Naive thymus-derived CD4-positive, alpha-beta T cell (primary cell): ENCODE results near the gene CGN. TPM values are rescaled to one million over a fixed set of nuclear protein-coding genes. Genes with fewer than 3 reads are reported as not detected.
"Not testable (repeated sequence)": the region's sequence is repeated elsewhere in the genome, so short reads cannot be mapped to it uniquely, and the experiment has no call there.

Experiments
- ATAC-seq: fragments of 150-1000 bp; cut with Tn5 transposase; 2 replicates; pipeline ENCODE4 v1.10.0; 2021; ENCODE audit warnings: mild to moderate bottlenecking, moderate library complexity
- CTCF ChIA-PET: fragments of 350-600 bp; sonication (Branson Sonifier 250); formaldehyde crosslinking; loops from one replicate; lab custom pipeline; 2021; ENCODE audit warnings: antibody characterized with exemption; lab: Charles Lee
- POLR2A ChIA-PET: fragments of 350-600 bp; sonication (Branson Sonifier 250); formaldehyde crosslinking; loops from one replicate; lab custom pipeline; 2021; ENCODE audit warnings: antibody characterized with exemption, inconsistent platforms; lab: Charles Lee
- DNase-seq, 9 donors: peaks; one replicate each; pipeline versions ENCODE4 v3.0.0 to v3.0.0-alpha.2; 2020 to 2022; ENCODE audit warnings: mixed read lengths in 1 of 9
- H3K27ac ChIP-seq: one replicate; pipeline ENCODE4 v1.7.0; 2013; ENCODE audit warnings: mild to moderate bottlenecking, low read depth, low read length, moderate library complexity
- H3K27me3 ChIP-seq, 2 donors: one replicate each; pipeline ENCODE4 v1.7.0; 2013; ENCODE audit warnings: low read length in 2 of 2, mild to moderate bottlenecking in 2 of 2, moderate library complexity in 2 of 2; ENCODE audit not compliant: control insufficient read depth in 2 of 2, insufficient read depth in 2 of 2
- H3K36me3 ChIP-seq, 3 experiments: 1 replicate in 2 of 3; 2 replicates in 1 of 3; pipeline ENCODE4 v1.7.0; 2013; ENCODE audit warnings: low read length in 3 of 3, mild to moderate bottlenecking in 3 of 3, moderate library complexity in 1 of 3; ENCODE audit not compliant: insufficient read depth in 3 of 3, control insufficient read depth in 2 of 3
- H3K4me1 ChIP-seq, 2 donors: one replicate each; pipeline ENCODE4 v1.7.0; 2013; ENCODE audit warnings: low read length in 2 of 2, mild to moderate bottlenecking in 2 of 2, moderate library complexity in 1 of 2; ENCODE audit not compliant: control insufficient read depth in 2 of 2, insufficient read depth in 2 of 2
- H3K4me3 ChIP-seq: 2 replicates; pipeline ENCODE4 v1.7.0; 2013; ENCODE audit warnings: mild to moderate bottlenecking, low read length
- H3K9me3 ChIP-seq, 3 experiments: 1 replicate in 2 of 3; 2 replicates in 1 of 3; pipeline ENCODE4 v1.7.0; 2013; ENCODE audit warnings: low read length in 3 of 3; ENCODE audit not compliant: control insufficient read depth in 2 of 3
- H3K27ac Mint-ChIP-seq, 9 donors: one replicate each; pipeline ENCODE4 v1.8.0; 2020 to 2022; ENCODE audit warnings: mixed read lengths in 9 of 9, mild to moderate bottlenecking in 8 of 9, moderate library complexity in 5 of 9, inconsistent platforms in 2 of 9
- H3K27me3 Mint-ChIP-seq, 5 donors: one replicate each; pipeline ENCODE4 v1.8.0; 2021 to 2022; ENCODE audit warnings: mixed read lengths in 5 of 5, mild to moderate bottlenecking in 1 of 5
- H3K36me3 Mint-ChIP-seq, 5 donors: one replicate each; pipeline ENCODE4 v1.8.0; 2020 to 2022; ENCODE audit warnings: mixed read lengths in 5 of 5, mild to moderate bottlenecking in 3 of 5, inconsistent platforms in 1 of 5
- H3K4me1 Mint-ChIP-seq, 7 donors: one replicate each; pipeline ENCODE4 v1.8.0; 2020 to 2022; ENCODE audit warnings: mixed read lengths in 7 of 7, mild to moderate bottlenecking in 3 of 7, inconsistent platforms in 1 of 7
- H3K4me3 Mint-ChIP-seq, 10 donors: one replicate each; pipeline ENCODE4 v1.8.0; 2020 to 2022; ENCODE audit warnings: mild to moderate bottlenecking in 10 of 10, mixed read lengths in 10 of 10, moderate library complexity in 6 of 10, inconsistent platforms in 2 of 10
- H3K9me3 Mint-ChIP-seq, 11 donors: one replicate each; pipeline ENCODE4 v1.8.0; 2020 to 2022; ENCODE audit warnings: mixed read lengths in 11 of 11, mild to moderate bottlenecking in 4 of 11, inconsistent platforms in 1 of 11, moderate library complexity in 1 of 11
- intact Hi-C, 2 donors: fragments of 100-400 bp; cut with micrococcal nuclease; formaldehyde crosslinking; loops; one replicate each; pipeline ENCODE4 v1.15.1; 2023
- polyA plus RNA-seq, 2 donors: library from polyadenylated mRNA; unstranded; fragments of 300-500 nt; fragmentation: Illumina TruSeq; gene quantifications; one replicate each; pipeline ENCODE4 v1.2.3, GENCODE V29; 2021
- total RNA-seq, 6 experiments: library from RNA in 5 of 6; stranded (reverse) in 5 of 6; gene quantifications; 1 replicate in 5 of 6; 2 replicates in 1 of 6; pipeline ENCODE4 v1.2.3 and lab custom pipeline; 2021 to 2026

The CGN gene
- total and polyA plus RNA-seq, 7 experiments from 2014 or later, result 0.25 to 2.4 (median 0.91) TPM; not detected in 2

DNA sequence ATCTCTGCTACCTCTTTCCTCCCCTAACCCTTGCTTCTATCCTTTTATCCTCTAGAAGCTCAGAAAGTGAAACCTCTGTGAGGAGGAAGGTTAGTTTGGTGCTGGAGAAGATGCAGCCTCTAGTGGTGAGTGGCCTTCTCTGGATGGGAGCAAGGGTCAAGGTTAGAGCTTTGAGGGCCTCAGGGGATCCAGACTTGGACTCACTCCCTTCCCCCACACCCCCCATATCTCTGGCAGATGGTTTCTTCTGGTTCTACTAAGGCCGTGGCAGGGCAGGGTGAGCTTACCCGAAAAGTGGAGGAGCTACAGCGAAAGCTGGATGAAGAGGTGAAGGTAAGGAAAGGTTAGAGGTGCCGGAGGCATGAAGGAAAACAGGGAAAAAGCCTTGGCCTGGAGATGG is 9.2 kb downstream of the CGN start:
- ChIA-PET CTCF (interaction anchor here (0.5 to 1.4 kb wide), 2 partner anchors 10 to 102 kb away, joined by 3 read pairs; no protein-coding TSS in a partner anchor), POLR2A (interaction anchor here (0.7 to 0.8 kb wide), 3 partner anchors 12 to 311 kb away, joined by 3 read pairs; no protein-coding TSS in a partner anchor)
- Histone ChIP-seq H3K4me1 (no peaks in the 10 kb centered on the region), H3K27me3 (no peaks in the 10 kb centered on the region), H3K27ac (no peak overlapping the region), H3K36me3 (no peaks in the 10 kb centered on the region), H3K4me3 (no peak overlapping the region), H3K9me3 (no peaks in the 10 kb centered on the region)
- no peak overlapping the region for H3K27ac Mint-ChIP-seq
- no peak overlapping the region for H3K4me3 Mint-ChIP-seq
- peaks cover 0 to 4% (median 0%) of the 10 kb centered on the region in 7 donors for H3K4me1 Mint-ChIP-seq
- no peak for DNase-seq
- H3K36me3 Mint-ChIP-seq, result no peaks in the 10 kb centered on the region
- no peak for ATAC-seq
- H3K9me3 Mint-ChIP-seq, result no peaks in the 10 kb centered on the region
- H3K27me3 Mint-ChIP-seq, result peaks cover 0 to 7% (median 0%) of the 10 kb centered on the region in 5 donors
- intact Hi-C loops, result no loop called here

GRCh38 chr1:151522427-151522826 is 11.2 kb downstream of the CGN start:
- H3K27ac Mint-ChIP-seq, H3K4me1 ChIP-seq, H3K4me3 ChIP-seq, H3K36me3 ChIP-seq, ATAC-seq, H3K4me1 Mint-ChIP-seq, H3K9me3 ChIP-seq, H3K4me3 Mint-ChIP-seq, H3K27ac ChIP-seq, DNase-seq, H3K36me3 Mint-ChIP-seq, H3K27me3 Mint-ChIP-seq, intact Hi-C loops, H3K9me3 Mint-ChIP-seq, H3K27me3 ChIP-seq: not testable (repeated sequence)
- POLR2A ChIA-PET, result interaction anchor here (1.0 kb wide), 1 partner anchor 11 kb away, joined by 3 read pairs; the partner anchor contains the start of gene CGN
- CTCF ChIA-PET, result interaction anchor here (0.9 kb wide), 1 partner anchor 72 kb away, joined by 3 read pairs; no protein-coding TSS in a partner anchor

DNA sequence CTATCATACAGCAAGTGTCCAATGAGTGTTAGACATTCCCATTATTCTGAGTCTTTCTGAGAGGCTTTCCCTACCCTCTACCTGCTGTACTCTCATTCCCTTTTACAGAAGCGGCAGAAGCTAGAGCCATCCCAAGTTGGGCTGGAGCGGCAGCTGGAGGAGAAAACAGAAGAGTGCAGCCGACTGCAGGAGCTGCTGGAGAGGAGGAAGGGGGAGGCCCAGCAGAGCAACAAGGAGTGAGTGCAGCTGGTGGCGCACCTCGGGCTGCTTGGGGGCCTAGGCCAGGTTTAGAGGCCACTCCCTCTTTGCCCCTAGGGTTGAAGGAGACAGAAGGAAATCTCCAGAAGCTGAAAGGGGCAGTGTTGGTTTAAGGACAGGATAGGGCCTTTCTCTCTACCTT is 12.1 kb downstream of the CGN start:
- Histone ChIP-seq H3K4me1 (no peaks in the 10 kb centered on the region), H3K27me3 (no peaks in the 10 kb centered on the region), H3K36me3 (no peaks in the 10 kb centered on the region), H3K9me3 (no peaks in the 10 kb centered on the region), H3K27ac (no peak overlapping the region), H3K4me3 (no peak overlapping the region)
- no peak overlapping the region for H3K27ac Mint-ChIP-seq
- H3K4me3 Mint-ChIP-seq, result no peak overlapping the region
- intact Hi-C loops, result no loop called here
- H3K36me3 Mint-ChIP-seq, result no peaks in the 10 kb centered on the region
- ChIA-PET CTCF (interaction anchor here (0.5 to 0.6 kb wide), 2 partner anchors 209 to 440 kb away, joined by 3 read pairs; no protein-coding TSS in a partner anchor), POLR2A (interaction anchor here (1.2 kb wide), 1 partner anchor 12 kb away, joined by 5 read pairs; the partner anchor contains the start of gene CGN)
- H3K4me1 Mint-ChIP-seq, result peaks cover 0 to 4% (median 0%) of the 10 kb centered on the region in 7 donors
- no peaks in the 10 kb centered on the region for H3K9me3 Mint-ChIP-seq
- DNase-seq (no peak), ATAC-seq (no peak)
- H3K27me3 Mint-ChIP-seq, result peaks cover 0 to 5% (median 0%) of the 10 kb centered on the region in 5 donors

DNA sequence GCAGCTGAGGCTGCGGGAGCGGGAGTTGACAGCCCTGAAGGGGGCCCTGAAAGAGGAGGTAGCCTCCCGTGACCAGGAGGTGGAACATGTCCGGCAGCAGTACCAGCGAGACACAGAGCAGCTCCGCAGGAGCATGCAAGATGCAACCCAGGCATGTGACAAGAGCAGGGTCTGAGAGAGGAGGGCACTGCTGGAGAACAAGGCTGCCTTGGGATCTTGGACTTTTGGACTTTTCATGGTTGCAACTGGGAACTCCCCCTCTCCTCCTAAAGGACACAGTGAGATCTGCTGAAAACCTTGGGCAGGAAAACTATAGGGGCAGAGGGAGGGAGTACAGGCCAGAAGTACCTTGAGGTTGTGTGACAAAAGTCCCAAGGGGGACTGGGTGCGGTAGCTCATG is 13.5 kb downstream of the CGN start:
- DNase-seq, result no peak
- Mint-ChIP-seq H3K9me3 (no peaks in the 10 kb centered on the region), H3K27me3 (peaks cover 0 to 5% (median 0%) of the 10 kb centered on the region in 5 donors), H3K4me3 (no peak overlapping the region), H3K27ac (no peak overlapping the region), H3K36me3 (no peaks in the 10 kb centered on the region), H3K4me1 (peaks cover 0 to 4% (median 0%) of the 10 kb centered on the region in 7 donors)
- no peaks in the 10 kb centered on the region for H3K36me3 ChIP-seq
- no peaks in the 10 kb centered on the region for H3K9me3 ChIP-seq
- ChIA-PET CTCF (no interaction called here), POLR2A (no interaction called here)
- no peak for ATAC-seq
- H3K27ac ChIP-seq, result no peak overlapping the region
- H3K27me3 ChIP-seq, result no peaks in the 10 kb centered on the region
- intact Hi-C loops, result no loop called here
- H3K4me3 ChIP-seq, result no peak overlapping the region
- H3K4me1 ChIP-seq, result no peaks in the 10 kb centered on the region

GRCh38 chr1:151526735-151527525 is 15.7 kb downstream of the CGN start:
- peaks cover 0 to 2% (median 0%) of the 10 kb centered on the region in 5 donors for H3K27me3 Mint-ChIP-seq
- POLR2A ChIA-PET, result no interaction called here

GRCh38 chr1:151529211-151529702 is 18.1 kb downstream of the CGN start:
- CTCF ChIA-PET, result interaction anchor here (0.6 to 0.9 kb wide), 2 partner anchors 75 to 423 kb away, joined by 3 read pairs; no protein-coding TSS in a partner anchor
- Histone ChIP-seq H3K36me3 (no peaks in the 10 kb centered on the region), H3K4me1 (no peaks in the 10 kb centered on the region), H3K9me3 (no peaks in the 10 kb centered on the region), H3K4me3 (no peak overlapping the region), H3K27ac (no peak overlapping the region), H3K27me3 (no peaks in the 10 kb centered on the region)
- H3K36me3 Mint-ChIP-seq, result no peaks in the 10 kb centered on the region
- H3K4me3 Mint-ChIP-seq, result no peak overlapping the region
- H3K9me3 Mint-ChIP-seq, result no peaks in the 10 kb centered on the region
- POLR2A ChIA-PET, result no interaction called here
- DNase-seq (no peak), ATAC-seq (no peak)
- no peaks in the 10 kb centered on the region for H3K4me1 Mint-ChIP-seq
- H3K27ac Mint-ChIP-seq, result no peak overlapping the region
- intact Hi-C loops, result no loop called here
- H3K27me3 Mint-ChIP-seq, result no peaks in the 10 kb centered on the region

More at GRCh38 chr1:151526735-151527525, 15.7 kb downstream of the CGN start:
- Histone ChIP-seq H3K36me3 (no peaks in the 10 kb centered on the region), H3K27ac (no peak overlapping the region), H3K4me1 (no peaks in the 10 kb centered on the region), H3K4me3 (no peak overlapping the region), H3K27me3 (no peaks in the 10 kb centered on the region), H3K9me3 (no peaks in the 10 kb centered on the region)
- no peak overlapping the region for H3K27ac Mint-ChIP-seq
- no peaks in the 10 kb centered on the region for H3K9me3 Mint-ChIP-seq
- intact Hi-C loops, result no loop called here
- DNase-seq, result no peak
- ATAC-seq, result no peak
- H3K36me3 Mint-ChIP-seq, result no peaks in the 10 kb centered on the region
- no peak overlapping the region for H3K4me3 Mint-ChIP-seq
- no peaks in the 10 kb centered on the region for H3K4me1 Mint-ChIP-seq
- CTCF ChIA-PET, result interaction anchor here (0.6 kb wide), 1 partner anchor 144 kb away, joined by 3 read pairs; no protein-coding TSS in a partner anchor
